Thymus (tissue), 11 donors: ENCODE measurements around the gene PCBP3. TPM values are rescaled to one million over a fixed set of nuclear protein-coding genes. Genes with fewer than 3 reads are reported as not detected.

Source experiments
- DNase-seq, 9 donors: peaks; one replicate each; pipeline ENCODE4 v3.0.0-alpha.2; 2013; ENCODE audit warnings: low spot score in 9 of 9, low read depth in 6 of 9, missing footprints in 1 of 9
- H3K27ac ChIP-seq, 2 donors: one replicate each; pipeline ENCODE4 v1.5.1; 2013; ENCODE audit warnings: control low read depth in 1 of 2, low read depth in 1 of 2, low read length in 1 of 2, mild to moderate bottlenecking in 1 of 2, moderate library complexity in 1 of 2
- H3K27me3 ChIP-seq, 2 donors: one replicate each; pipeline ENCODE4 v1.5.1; 2013; ENCODE audit warnings: low read length in 1 of 2; ENCODE audit not compliant: control insufficient read depth in 2 of 2, insufficient read depth in 1 of 2
- H3K36me3 ChIP-seq, 2 donors: one replicate each; pipeline ENCODE4 v1.5.1; 2013; ENCODE audit warnings: low read length in 1 of 2, mild to moderate bottlenecking in 1 of 2, moderate library complexity in 1 of 2; ENCODE audit not compliant: control insufficient read depth in 2 of 2, insufficient read depth in 2 of 2
- H3K4me1 ChIP-seq, 2 donors: one replicate each; pipeline ENCODE4 v1.5.1; 2013; ENCODE audit warnings: low read length in 2 of 2; ENCODE audit not compliant: control insufficient read depth in 2 of 2, insufficient read depth in 2 of 2
- H3K4me3 ChIP-seq, 2 donors: one replicate each; pipeline ENCODE4 v1.5.1; 2013; ENCODE audit warnings: low read length in 2 of 2, control low read depth in 1 of 2, mild to moderate bottlenecking in 1 of 2
- H3K9me3 ChIP-seq, 2 donors: one replicate each; pipeline ENCODE4 v1.5.1; 2013; ENCODE audit warnings: low read length in 1 of 2, mild to moderate bottlenecking in 1 of 2; ENCODE audit not compliant: control insufficient read depth in 2 of 2, insufficient read depth in 1 of 2
- WGBS: extraction: QIAGEN DNeasy Blood & Tissue Kit; methylation state at CpG from one replicate; pipeline ENCODE4 v1.1.7; 2013; 5-methylcytosine and 5-hydroxymethylcytosine counted together
- polyA plus RNA-seq: library from polyadenylated mRNA; stranded (reverse); fragments of 200-250 nt; gene quantifications from one replicate; pipeline ENCODE4 v1.2.3, GENCODE V29; 2013
- total RNA-seq: library from RNA; stranded (reverse); fragments of 120-200 nt; gene quantifications from one replicate; pipeline ENCODE4 v1.2.4, GENCODE V29; 2013
- donor health status: healthy.

Gene PCBP3
- total and polyA plus RNA-seq, 2 donors = 12.8 to 44.9 TPM

DNA sequence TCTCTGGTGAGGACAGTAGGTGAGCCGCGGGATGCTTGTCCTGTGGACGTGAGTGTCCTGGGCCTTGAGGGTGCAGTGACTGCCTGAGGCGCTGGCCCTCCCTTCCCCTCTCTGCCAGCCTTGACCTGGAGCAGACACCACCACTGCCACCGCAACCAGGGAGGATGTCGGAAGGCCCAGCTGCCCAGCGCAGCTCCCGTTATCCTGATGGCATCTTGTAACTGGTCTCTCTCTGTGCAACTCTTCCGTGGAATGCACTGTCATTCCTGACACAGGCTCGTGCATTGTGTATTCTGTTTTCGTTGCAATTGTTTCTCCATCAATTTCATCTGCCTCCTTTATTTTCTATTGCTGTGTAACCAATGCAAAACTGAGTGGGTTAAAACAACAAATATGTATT lies 118.2 kb downstream of the PCBP3 start:
- 95% methylated on average over 11 of the region's 11 CpGs for WGBS
- DNase-seq = no peak

GRCh38 chr21:45763074-45763473 lies 119.5 kb downstream of the PCBP3 start:
- Histone ChIP-seq H3K27ac (no peak overlapping the region), H3K4me1 (peaks cover 14 to 18% of the 10 kb centered on the region in 2 donors), H3K4me3 (no peak overlapping the region), H3K27me3 (no peaks in the 10 kb centered on the region), H3K36me3 (peaks cover 23 to 33% of the 10 kb centered on the region in 2 donors), H3K9me3 (no peaks in the 10 kb centered on the region)
- DNase-seq = no peak
- WGBS = 98% methylated on average over 19 of the region's 19 CpGs

More for the DNA sequence above, 118.2 kb downstream of the PCBP3 start:
- H3K9me3 ChIP-seq = no peaks in the 10 kb centered on the region
- H3K4me1 ChIP-seq = peaks cover under 1 to 4% of the 10 kb centered on the region in 2 donors
- H3K4me3 ChIP-seq = no peak overlapping the region
- no peaks in the 10 kb centered on the region for H3K27me3 ChIP-seq
- H3K36me3 ChIP-seq = peaks cover 26 to 33% of the 10 kb centered on the region in 2 donors
- H3K27ac ChIP-seq = no peak overlapping the region

DNA sequence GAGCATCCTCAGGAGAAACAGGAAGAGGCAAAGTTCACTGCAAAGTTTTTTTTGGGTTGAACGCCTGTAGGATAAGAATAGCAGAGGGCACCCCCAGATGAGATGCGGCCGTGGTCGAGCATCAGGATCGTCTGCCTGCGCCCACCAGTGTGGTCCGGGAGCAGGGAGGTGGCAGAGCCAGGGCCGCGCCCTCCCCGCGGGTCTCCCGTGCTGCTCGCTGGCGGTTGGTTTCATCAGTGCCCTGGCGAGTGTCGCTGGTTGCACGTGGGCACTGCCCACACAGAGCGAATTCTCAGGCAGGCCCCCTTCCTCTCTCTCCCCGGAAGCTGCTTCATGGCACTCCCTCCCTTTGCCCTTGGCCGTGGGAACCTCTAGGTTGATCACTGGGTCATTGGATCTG lies 120.0 kb downstream of the PCBP3 start:
- Histone ChIP-seq H3K4me1 (peaks cover 18 to 22% of the 10 kb centered on the region in 2 donors), H3K27ac (no peak overlapping the region), H3K4me3 (no peak overlapping the region), H3K9me3 (no peaks in the 10 kb centered on the region), H3K27me3 (no peaks in the 10 kb centered on the region), H3K36me3 (peaks cover 23 to 33% of the 10 kb centered on the region in 2 donors)
- WGBS = 96% methylated on average over 20 of the region's 20 CpGs
- no peak for DNase-seq

- Histone ChIP-seq H3K27ac (no peak overlapping the region), H3K27me3 (no peaks in the 10 kb centered on the region), H3K9me3 (no peaks in the 10 kb centered on the region), H3K4me1 (peaks cover 31 to 35% of the 10 kb centered on the region in 2 donors), H3K36me3 (peaks cover 23 to 33% of the 10 kb centered on the region in 2 donors), H3K4me3 (no peak overlapping the region)
- WGBS = 98% methylated on average over 9 of the region's 9 CpGs
- DNase-seq = no peak
These were observed 121.3 kb downstream of the PCBP3 start for GRCh38 chr21:45764792-45765191.

DNA sequence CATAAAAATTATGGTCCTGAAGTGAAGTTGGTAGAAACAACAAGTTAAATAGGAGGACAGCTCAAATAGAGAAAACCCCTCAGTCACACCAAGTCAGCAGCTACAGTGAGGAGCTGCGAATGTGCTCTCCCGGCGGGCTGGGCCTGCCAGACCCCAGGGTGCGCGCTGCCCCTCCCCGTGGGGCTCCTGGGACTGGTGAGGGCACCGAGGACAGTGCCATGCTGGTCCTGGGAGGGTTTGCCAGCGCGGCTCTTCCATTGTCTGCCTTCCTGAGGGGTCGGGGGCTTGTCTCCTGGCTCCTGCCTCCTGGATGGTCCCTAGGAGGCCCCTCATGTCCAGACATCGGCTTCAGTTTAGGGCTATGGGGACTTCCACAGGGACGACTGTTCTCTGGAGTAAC lies 121.8 kb downstream of the PCBP3 start:
- Histone ChIP-seq H3K4me1 (peaks cover 31 to 39% of the 10 kb centered on the region in 2 donors), H3K36me3 (peaks cover 19 to 30% of the 10 kb centered on the region in 2 donors), H3K27ac (no peak overlapping the region), H3K27me3 (no peaks in the 10 kb centered on the region), H3K9me3 (no peaks in the 10 kb centered on the region), H3K4me3 (no peak overlapping the region)
- 97% methylated on average over 12 of the region's 12 CpGs for WGBS
- no peak for DNase-seq

DNA sequence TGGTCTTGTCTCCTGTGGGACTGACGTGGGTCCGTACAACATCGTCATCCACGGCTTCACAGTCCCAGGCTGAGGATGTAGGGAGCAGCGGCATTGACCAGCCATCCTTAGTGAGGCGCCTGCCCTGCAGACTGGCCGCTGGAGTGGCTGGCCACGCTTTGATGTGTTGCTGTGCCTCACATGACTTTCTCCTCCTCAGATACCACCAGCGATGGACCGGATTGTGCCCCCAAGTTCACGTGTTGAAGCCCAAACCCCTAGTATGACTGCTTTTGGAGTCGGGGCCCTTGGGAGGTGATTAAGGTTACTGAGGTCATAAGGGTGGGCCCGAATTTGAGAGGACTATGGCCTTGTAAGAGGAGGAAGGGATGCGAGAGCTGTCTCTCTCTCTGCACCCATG lies 122.5 kb downstream of the PCBP3 start:
- DNase-seq = no peak
- H3K4me3 ChIP-seq = no peak overlapping the region
- H3K27me3 ChIP-seq = no peaks in the 10 kb centered on the region
- H3K36me3 ChIP-seq = peaks cover 19 to 27% of the 10 kb centered on the region in 2 donors
- H3K9me3 ChIP-seq = no peaks in the 10 kb centered on the region
- peaks cover 34 to 43% of the 10 kb centered on the region in 2 donors for H3K4me1 ChIP-seq
- WGBS = 97% methylated on average over 14 of the region's 14 CpGs
- no peak overlapping the region for H3K27ac ChIP-seq

DNA sequence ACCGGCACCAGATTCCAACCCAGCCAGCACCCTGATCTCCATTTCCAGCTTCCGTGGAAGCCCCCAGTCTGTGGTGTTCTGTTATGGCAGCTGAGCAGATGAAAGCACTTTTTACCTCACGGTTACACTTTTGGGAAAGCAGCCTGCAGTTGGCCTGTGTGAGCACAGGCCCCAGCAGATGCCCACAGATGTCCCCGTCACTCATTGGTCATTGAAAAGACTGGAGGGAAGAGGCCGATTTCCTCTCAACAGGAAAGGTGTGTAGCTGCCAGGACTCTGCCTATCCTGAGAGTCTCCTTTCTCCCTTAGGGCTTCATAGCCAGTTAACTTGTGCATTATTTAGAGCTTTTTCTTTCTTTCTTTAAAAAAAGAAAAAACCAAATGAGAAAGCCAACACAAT lies 123.0 kb downstream of the PCBP3 start:
- peaks cover 19 to 22% of the 10 kb centered on the region in 2 donors for H3K36me3 ChIP-seq
- no peak for DNase-seq
- 98% methylated on average over 5 of the region's 5 CpGs for WGBS
- H3K27me3 ChIP-seq = no peaks in the 10 kb centered on the region
- no peaks in the 10 kb centered on the region for H3K9me3 ChIP-seq
- peaks cover 34 to 43% of the 10 kb centered on the region in 2 donors for H3K4me1 ChIP-seq
- no peak overlapping the region for H3K4me3 ChIP-seq
- no peak overlapping the region for H3K27ac ChIP-seq

DNA sequence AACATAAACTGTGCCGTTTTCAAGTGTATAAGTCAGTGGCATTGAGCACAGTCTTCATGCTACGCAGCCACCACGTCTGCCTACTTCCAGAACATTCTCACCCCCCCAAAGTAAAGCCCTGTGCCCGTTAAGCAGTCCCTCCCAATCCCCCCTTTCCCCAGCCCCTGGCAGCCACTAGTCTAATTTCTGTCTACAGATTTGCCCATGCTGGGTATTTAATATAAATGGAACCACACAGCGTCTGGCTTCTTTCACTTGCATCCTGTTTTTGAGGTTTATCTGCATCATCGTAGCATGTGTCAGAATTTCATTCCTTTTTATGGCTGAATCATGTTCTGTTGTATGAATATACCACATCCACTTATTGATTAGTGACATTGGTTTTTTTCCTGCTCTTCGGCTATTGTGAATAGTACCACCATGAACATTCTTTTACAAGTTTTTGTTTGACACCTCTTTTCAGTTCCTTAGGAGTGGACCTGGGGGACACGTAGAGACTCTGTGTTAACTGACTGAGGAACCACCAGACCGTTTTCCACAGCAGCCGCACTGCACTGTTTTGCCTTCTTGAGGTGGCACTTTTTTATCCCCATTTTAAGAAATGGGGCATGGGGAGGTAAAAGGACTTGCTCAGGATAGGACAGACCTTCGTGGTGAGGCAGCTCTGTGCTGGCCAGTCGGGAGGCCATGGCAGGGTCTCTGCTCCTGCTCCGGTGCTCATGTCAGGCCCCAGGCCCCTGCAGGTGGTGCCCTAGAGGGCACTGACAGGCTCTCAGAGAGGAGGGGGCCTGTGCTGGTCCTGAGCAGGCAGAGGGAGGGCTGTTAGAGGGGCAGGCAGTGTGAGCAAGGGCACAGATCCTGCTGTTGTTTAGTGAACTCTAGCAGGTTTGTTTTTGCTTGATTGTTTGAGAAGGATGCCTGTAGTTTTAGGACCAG lies 123.8 kb downstream of the PCBP3 start:
- no peaks in the 10 kb centered on the region for H3K27me3 ChIP-seq
- DNase-seq = peak in 4 of 9 donors; percentile 7 to 62 (median 28)
- peaks cover 19% of the 10 kb centered on the region in 2 donors for H3K36me3 ChIP-seq
- no peak overlapping the region for H3K4me3 ChIP-seq
- H3K9me3 ChIP-seq = no peaks in the 10 kb centered on the region
- H3K27ac ChIP-seq = peak overlapping the region in 1 of 2 donors; percentile 80
- WGBS = 83% methylated on average over 13 of the region's 13 CpGs
- peaks cover 34 to 43% of the 10 kb centered on the region in 2 donors for H3K4me1 ChIP-seq

DNA sequence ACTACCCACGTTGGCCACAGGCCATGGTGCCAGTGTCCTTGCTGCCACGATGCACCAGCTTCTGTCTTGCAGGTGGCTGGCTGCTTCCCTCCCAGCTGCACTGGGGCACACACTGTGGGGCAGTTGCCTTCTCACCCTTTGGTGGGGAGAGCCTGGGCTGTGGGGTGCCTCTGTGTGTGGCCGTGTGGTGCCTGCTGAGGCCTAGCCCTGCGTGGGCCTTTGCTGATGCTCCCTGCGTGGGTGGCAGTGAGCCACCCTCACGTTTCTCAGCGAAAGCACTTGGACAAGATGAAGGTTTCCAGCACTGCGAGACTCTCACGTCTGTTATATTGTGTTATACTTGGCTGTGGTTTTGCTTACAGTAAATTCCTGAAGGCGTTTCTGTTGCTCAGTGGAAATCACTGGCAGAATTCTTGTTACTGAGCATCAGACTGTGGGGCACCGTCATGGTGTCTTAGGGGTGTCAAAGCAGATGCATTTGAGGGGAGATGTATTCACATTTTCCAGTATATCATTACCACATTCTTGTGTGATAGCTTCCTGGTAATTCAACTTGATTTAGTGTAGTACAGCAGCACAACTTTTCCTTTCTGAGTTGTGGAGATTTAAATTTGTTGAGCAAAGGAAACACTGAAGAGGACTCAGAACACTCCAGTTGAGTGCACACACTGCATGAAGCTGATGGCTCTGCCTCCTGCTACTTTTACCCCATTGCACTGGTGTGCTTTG lies 124.7 kb downstream of the PCBP3 start:
- WGBS = 65% methylated on average over 11 of the region's 11 CpGs
- Histone ChIP-seq H3K27ac (peak overlapping the region in 1 of 2 donors; percentile 80), H3K36me3 (peaks cover 13 to 14% of the 10 kb centered on the region in 2 donors), H3K4me3 (no peak overlapping the region), H3K9me3 (no peaks in the 10 kb centered on the region), H3K4me1 (peaks cover 34 to 43% of the 10 kb centered on the region in 2 donors), H3K27me3 (no peaks in the 10 kb centered on the region)
- peak in 4 of 9 donors; percentile 3 to 35 (median 24) for DNase-seq
